HG02885 (cell line): ENCODE results near the gene UBTFL1.
"Not testable (repeated sequence)": the region's sequence is repeated elsewhere in the genome, so short reads cannot be mapped to it uniquely, and the experiment has no call there.

Source experiments
- ATAC-seq: cut with Tn5 transposase; IDR thresholded peaks from one replicate; pipeline ENCODE4 v1.9.1; 2021; ENCODE audit warnings: mild to moderate bottlenecking; ENCODE audit not compliant: unreplicated experiment, poor library complexity

UBTFL1 gene, protein sequence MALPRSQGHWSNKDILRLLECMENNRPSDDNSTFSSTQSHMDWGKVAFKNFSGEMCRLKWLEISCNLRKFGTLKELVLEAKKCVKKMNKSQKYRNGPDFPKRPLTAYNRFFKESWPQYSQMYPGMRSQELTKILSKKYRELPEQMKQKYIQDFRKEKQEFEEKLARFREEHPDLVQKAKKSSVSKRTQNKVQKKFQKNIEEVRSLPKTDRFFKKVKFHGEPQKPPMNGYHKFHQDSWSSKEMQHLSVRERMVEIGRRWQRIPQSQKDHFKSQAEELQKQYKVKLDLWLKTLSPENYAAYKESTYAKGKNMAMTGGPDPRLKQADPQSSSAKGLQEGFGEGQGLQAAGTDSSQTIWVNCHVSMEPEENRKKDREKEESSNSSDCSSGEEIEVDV

DNA sequence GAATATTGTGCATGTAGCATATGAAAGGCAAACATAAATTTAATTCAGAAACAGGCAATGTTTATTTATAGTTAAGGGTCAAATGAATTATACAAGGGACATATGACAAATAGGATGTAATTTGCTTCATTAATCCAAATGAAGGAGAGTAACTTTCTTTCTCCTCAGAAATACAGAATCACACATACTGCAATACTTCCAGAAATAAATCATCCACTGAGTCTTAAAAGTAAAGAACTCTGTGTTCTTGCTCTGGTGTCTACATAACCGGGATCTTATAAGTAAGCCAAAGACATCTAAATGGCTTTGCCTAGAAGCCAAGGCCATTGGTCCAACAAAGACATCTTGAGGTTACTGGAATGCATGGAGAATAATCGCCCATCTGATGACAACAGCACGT is at the start of gene UBTFL1:
UBTFL1 (plus strand) TSS at position 301 of the 400 bp plus-strand sequence; CDS start at position 301, 0 bp downstream.
- ATAC-seq, result not testable (repeated sequence)

DNA sequence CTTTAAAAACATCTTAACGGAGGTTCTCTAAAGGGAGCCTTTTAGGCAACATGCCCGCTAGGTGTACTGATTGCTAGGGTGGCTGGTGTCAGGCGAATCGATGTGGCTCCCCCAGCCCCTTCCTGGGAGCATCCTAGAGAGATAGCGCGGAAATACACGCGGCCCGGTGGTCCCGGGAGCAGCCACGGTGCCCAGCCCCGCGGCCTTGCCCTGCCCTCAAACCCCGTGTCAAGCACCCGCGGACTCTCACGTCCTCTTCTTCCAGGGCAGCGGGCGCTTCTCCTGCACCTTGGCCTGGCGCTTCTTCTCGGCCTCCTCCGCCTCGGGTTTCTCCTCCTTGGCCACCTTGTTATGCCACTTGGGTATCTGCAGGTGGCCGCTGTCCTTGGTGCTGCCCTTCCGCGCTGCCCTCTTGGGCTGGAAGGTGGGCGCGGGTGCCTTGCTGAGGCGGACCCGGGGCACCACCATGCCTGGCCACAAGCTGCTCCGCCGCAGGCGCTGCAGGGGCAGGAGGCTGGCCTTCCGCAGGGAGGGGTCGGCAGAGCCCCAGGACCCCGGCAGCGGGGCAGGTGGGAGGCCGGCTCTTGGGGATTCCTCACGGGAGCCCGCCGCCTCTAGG is 34.0 kb upstream of the UBTFL1 start:
- not testable (repeated sequence) for ATAC-seq

DNA sequence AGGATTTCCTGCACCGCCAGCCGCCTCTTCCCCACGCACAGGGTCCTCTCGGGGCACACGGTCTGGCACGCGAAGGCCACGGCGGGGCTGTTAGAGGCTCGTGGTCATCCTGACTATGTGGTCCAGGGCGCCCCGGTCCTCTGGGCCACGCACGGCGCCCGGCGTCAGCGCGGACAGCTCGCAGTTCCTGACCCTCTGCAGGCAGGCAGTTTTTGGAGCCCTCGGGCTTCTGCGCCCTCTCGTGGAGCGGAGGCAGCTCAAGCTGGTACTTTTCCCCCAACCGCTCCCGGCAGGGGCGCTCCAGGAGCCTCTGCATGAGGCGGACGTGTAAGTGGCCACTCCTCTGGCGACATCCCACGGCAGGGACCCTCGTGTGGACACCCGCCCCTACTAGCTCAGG is 33.4 kb upstream of the UBTFL1 start:
- ATAC-seq, result not testable (repeated sequence)

DNA sequence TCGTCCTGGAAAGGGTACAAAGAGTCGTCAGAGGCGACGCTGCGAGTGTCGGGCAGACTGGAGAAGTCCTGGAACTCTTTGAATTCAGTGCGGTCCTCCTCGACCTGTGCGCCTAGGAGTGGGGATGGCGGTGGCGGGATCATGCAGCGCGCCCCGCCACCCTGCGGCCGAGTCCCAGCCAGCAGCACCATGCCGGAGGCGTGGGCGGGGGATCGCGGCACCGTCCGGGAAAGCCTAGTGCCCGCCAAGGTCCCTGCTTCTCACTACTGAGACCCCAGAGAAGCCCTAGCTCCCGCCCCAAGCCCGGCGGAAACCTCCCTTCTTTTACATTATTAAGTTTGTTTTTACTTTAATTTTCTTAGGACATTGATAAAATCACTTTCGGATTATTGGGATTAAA is 32.2 kb upstream of the UBTFL1 start:
- ATAC-seq, result not testable (repeated sequence)

DNA sequence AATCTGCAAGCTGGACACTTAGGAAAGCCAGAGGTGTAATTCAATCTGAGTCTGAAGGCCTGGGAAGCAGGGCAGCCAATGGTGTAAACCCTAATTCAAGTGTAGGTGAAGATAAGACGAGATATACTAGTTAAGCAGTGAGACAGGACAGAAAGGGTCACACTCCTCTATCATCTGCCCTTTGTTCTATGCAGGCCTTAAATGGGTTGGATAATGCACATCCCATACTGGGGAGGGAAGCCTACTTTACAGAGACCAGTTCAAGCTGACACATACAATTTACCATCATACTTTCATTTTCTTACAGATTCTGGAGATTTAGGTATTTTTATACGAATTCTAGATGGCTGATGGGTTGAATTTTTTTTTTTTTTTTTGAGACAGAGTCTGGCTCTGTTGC is 3.0 kb downstream of the UBTFL1 start:
- not testable (repeated sequence) for ATAC-seq

DNA sequence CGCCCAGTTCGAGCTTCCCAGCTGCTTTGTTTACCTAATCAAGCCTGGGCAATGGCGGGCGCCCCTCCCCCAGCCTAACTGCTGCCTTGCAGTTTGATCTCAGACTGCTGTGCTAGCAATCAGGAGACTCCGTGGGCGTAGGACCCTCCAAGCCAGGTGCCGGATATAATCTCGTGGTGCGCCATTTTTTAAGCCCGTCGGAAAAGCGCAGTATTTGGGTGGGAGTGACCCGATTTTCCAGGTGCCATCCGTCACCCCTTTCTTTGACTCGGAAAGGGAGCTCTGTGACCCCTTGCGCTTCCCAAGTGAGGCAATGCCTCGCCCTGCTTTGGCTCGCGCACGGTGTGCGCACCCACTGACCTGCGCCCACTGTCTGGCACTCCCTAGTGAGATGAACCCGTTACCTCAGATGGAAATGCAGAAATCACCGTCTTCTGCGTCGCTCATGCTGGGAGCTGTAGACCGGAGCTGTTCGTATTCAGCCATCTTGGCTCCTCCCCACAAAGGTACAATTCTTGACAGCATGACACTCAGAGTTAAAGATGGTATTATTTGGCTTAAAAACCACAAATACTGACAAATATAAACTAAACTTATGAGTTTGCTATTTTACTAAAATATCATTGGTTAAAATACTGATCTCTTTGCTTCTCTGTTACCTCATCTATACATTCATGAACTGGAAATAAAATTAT is 9.6 kb downstream of the UBTFL1 start:
- not testable (repeated sequence) for ATAC-seq

DNA sequence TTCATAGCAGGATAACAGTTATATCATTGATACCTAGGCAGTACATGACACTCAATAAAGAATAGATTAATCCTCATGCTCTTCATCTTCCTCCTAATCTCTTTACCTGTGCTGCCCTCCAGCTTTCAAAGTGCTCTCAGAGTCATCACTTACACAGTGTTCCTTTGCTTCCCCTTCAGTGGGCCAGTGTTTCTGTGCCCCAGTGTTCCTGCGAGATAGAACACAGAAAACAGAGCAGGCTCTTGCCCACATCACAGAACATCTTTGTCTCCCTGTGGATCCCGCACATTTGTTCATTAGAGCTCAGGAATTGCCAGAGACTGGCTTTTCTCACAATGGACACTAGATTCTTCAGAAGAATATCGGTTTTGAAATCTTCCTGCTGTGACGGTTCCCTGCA is 12.5 kb downstream of the UBTFL1 start:
- ATAC-seq, result not testable (repeated sequence)

DNA sequence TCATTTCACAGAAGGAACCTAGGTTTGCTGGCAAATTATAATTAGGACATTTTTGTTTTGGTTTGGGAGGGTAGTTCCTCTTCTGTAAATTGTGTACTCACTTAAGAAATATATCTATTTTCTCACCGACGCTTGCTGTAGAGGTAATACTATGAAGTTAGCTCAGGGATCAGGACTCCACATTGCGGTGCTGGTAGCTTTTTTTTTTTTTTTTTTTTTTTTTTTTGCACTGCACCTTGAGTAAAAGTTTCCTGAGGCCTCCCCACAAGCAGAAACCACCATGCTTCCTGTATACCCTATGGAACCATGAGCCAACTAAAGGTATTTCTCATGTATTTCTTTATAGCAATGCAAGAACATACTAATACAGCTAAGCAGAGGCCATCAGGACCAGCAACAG is 14.7 kb downstream of the UBTFL1 start:
- ATAC-seq, result no peak

DNA sequence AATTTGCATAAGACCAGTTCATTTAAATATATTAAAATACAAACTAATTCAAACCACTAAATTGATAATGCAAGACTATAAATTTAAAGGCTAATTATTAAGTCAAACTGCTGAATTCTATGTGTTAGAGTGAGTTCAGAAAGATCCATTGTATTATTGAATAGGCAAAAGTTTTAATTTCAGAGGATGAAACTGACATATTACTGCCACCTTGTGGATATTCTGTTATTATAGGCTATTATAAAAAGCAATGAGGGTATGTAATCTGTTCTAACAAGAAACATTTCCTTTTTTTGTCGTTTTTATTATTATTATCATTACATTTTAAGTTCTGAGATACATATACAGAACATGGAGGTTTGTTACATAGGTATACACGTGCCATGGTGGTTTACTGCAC is 27.8 kb downstream of the UBTFL1 start:
- ATAC-seq, result no peak

DNA sequence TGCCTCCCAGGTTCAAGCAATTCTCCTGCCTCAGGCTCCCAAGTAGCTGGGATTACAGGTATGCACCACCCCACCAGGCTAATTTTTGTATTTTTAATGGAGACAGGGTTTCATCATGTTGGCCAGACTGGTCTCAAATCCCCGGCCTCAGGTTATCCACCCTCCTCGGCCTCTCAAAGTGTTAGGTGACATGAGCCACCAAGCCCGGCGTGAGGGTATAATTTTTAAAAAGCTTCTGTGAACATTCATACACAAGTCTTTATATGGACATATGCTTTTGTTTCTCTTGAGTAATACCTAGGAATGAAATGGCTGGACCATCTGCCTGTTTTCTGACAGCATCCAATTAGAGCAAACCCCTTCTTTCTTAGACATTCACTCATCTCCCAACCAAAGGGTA is 34.4 kb downstream of the UBTFL1 start:
- ATAC-seq, result no peak

DNA sequence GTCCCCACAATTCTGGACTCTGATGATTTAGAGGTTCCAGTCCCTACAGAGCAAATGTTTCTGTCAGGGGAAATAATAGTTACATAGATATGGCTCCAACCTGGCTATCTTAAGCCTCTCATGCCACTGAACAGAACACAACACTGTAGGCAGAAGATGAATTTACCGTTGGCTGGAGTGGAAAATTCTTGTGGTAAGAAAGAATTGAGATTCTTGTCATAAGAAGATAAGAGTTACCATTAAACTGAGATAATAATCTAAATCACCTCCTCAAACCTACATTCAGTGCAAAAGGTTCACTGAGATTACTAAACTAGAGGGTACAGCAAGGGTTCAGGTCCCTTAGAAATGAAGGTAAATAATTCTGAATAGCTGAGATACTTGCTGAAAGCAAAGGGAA is 38.6 kb downstream of the UBTFL1 start:
- ATAC-seq, result no peak

DNA sequence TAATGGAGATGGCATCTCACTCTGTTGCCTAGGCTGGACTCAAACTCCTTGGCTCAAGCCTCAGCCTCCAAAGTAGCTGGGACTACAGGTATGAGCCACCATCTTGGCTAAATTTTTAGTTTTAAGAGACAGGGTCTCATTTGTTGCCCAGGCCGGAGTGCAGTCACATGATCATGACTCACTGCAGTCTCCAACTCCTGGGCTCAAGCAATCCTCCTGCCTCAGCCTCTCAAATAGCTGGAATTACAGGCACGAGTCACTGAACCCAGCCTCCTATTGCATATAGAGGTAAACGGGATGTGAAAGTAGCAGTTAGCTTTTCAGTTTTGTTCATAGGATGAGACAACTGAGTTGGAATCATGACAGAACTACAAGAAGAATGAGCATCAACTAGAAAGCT is 39.2 kb downstream of the UBTFL1 start:
- ATAC-seq, result no peak

DNA sequence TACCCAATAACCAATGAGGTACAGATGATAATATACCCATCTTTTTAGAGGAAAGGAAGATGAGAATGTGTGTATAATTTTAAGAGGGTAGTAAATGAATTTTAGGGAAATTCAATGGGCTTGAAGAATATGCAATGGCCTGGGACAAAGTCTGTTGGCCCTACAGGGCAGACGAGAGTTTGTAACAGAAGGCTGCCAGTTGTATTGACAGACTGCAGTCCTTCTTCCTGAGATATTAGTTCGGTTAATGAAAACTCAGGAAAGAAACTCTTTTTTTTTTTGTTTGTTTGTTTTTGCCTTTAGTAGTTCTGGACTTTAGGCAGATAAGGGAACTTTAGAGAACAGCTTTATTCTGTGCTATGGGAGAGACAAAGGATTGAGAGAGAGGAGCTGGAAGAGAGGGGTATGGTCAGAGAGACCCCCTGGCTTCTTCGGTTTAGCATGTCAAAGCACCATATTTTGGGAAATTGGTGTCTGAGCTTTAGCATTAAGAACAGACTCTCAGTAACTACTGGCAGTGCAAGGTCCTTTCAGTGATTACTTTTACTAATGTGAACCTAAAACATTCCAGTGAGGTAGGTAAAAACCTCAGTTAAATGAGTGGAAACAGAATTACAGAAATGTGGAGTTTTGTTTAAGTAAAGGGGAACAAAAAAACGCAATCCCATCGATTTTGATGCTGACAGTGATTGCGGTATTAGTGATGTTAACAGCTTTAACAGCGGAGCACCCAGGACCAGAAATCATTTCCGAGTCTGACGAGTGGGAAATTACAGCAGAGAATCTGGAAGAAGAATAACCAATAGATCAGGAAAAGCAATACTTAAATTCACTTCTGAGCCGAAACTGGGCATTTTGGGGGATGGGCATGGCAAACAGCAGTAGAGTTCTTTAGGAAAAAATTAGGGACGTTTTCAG is 48.1 kb downstream of the UBTFL1 start:
- ATAC-seq, result no peak

DNA sequence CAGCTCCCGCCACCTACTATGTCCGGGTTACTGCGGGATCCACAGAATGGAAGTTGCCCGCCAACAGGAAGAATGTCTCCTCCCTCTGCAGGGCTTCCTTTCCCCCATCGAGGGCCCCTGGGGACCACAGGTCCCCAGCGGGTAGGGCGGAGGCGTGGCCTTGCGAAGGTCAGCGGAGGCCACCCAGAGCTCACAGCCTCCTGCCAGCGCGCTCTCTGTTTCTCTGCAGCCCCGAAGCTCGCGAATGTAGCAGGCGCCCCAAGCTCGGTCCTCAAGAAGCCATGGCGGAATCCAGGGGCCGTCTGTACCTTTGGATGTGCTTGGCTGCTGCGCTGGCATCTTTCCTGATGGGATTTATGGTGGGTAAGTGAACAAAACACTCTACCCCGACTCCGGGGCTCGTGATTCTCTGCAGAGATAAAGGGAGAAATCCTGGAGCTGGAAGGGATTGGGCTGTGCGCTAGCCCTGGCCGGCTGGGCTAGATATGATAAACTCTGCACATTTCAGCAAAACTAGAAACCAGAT is 48.8 kb downstream of the UBTFL1 start, which contains the start of gene NAALAD2:
NAALAD2 (plus strand) TSS at position 186 of the 526 bp plus-strand sequence; CDS start at position 282, 96 bp downstream.
- ATAC-seq, result no peak

DNA sequence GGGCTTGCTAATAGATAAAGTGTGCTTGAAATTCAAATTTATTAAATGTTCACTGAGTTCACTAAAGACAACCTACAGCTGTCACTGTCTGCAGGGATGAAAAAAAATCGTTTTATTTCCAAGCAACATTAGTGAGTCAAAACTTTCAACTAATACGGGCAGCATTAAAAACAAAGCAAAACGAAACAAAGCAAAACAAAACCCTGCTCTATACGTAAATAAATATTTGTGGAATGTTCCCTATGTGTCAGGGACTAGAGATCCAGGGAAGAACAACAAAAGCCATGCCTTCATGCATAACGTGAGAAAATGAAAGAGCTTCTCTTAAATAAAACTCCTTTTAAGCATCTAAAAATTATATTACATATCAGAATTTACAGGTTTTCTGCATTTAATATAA is 49.3 kb downstream of the UBTFL1 start:
- ATAC-seq, result no peak
